ENCODE data around the gene GGA2. TPM values are rescaled to one million over a fixed set of nuclear protein-coding genes. Genes with fewer than 3 reads are reported as not detected.

Gene GGA2
- total and polyA plus RNA-seq, 8 donors, result 125 to 163 (median 142) TPM

GRCh38 chr16:23527961-23528643, 17.8 kb upstream of the GGA2 start:
- intact Hi-C loops (cut with DNase I), result no loop called here
- ATAC-seq (peak; percentile 12), DNase-seq (no peak)
- Histone ChIP-seq H3K27me3 (no peaks in the 10 kb centered on the region), H3K4me3 (no peak overlapping the region), H3K27ac (peak overlapping the region in 1 of 2 donors; percentile 53), H3K9me3 (no peaks in the 10 kb centered on the region), H3K36me3 (peaks cover 0 to 88% of the 10 kb centered on the region in 2 donors), H3K4me1 (peaks cover 0 to 10% of the 10 kb centered on the region in 2 donors)
- TF ChIP-seq CTCF (IDR thresholded peaks at IDR 0.05), result no peak

DNA sequence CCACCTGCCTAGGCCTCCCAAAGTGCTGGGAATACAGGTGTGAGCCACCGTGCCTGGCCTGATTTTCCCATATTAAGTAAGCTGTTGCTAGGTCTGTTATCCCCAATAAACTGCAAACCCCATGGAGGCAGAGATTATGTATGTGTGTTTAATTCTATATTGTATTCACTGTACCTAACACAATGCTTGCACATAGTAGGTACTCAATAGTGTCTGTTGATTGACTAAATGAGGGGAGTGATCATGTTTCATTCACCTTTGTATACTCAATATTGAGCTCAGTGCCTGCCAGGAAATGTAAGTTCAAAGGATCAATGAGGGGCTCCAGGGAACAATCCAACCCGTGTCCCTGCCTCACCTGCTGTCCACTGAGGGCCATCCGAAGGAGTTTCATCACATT, 14.6 kb upstream of the GGA2 start:
- DNase-seq, result no peak
- H3K27me3 ChIP-seq, result no peaks in the 10 kb centered on the region
- peaks cover 0 to 21% of the 10 kb centered on the region in 2 donors for H3K4me1 ChIP-seq
- no peak for TF ChIP-seq CTCF (IDR thresholded peaks at IDR 0.05)
- H3K27ac ChIP-seq, result no peak overlapping the region
- no peaks in the 10 kb centered on the region for H3K9me3 ChIP-seq
- intact Hi-C loops (cut with DNase I), result no loop called here
- no peak for ATAC-seq
- no peak overlapping the region for H3K4me3 ChIP-seq
- H3K36me3 ChIP-seq, result peaks cover 0 to 66% of the 10 kb centered on the region in 2 donors

DNA sequence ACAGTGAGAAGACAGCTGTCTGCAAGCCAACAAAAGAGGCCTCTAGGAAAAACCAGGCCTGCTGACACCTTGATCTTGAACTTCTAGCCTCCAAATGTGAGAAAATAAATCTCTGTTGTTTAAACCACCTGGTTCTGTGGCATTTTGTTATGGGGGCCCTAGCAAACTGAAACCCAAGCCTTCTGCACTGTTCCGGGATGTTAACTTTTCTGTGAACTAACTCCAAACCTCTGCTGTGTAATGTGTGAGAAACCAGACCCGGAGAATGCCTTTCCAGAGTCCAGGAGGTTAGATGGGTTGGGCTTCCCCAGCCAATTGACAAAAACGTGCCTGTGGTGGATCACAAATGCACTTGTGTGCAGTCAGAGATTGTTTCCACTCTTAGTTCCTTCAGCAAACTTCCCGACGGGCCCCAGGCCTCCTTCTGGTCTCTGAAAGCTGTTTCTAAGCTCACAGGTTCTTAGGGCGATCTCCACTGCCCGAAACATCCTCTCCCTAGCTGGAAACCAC, 13.6 kb upstream of the GGA2 start:
- Histone ChIP-seq H3K4me1 (peaks cover 0 to 26% of the 10 kb centered on the region in 2 donors), H3K36me3 (peaks cover 0 to 63% of the 10 kb centered on the region in 2 donors), H3K27ac (peak overlapping the region; percentile 17 to 61), H3K27me3 (no peaks in the 10 kb centered on the region), H3K9me3 (no peaks in the 10 kb centered on the region), H3K4me3 (no peak overlapping the region)
- ATAC-seq, result no peak
- no peak for TF ChIP-seq CTCF (IDR thresholded peaks at IDR 0.05)
- intact Hi-C loops (cut with DNase I), result no loop called here
- DNase-seq, result no peak

- Histone ChIP-seq H3K27me3 (no peaks in the 10 kb centered on the region), H3K9me3 (no peaks in the 10 kb centered on the region), H3K4me3 (no peak overlapping the region), H3K36me3 (peaks cover 0 to 57% of the 10 kb centered on the region in 2 donors), H3K4me1 (peaks cover 0 to 24% of the 10 kb centered on the region in 2 donors), H3K27ac (peak overlapping the region; percentile 17 to 61)
- intact Hi-C loops (cut with DNase I), result no loop called here
- DNase-seq (no peak), ATAC-seq (peak; percentile 19)
- TF ChIP-seq CTCF (IDR thresholded peaks at IDR 0.05), result no peak
These were observed 13.0 kb upstream of the GGA2 start for GRCh38 chr16:23523321-23523720.

DNA sequence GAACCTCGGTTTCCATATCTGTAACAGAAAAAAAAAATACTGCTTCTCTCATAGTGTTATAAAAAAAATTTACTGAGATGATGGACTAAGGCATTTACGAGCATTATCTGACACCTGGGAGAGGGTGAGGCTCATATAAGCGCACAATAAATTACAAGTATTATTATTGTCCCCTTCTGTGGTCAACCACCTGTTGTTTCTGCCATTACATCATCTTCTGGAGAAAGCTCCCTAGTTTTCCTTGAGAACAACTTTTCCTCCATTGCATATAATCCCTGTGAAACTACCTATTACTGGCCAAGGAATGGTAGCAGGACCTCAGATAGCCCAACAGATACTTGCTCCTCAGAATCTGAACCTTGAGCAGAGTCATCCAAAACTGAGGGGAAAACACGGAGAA, 11.7 kb upstream of the GGA2 start:
- TF ChIP-seq CTCF (IDR thresholded peaks at IDR 0.05), result no peak
- Histone ChIP-seq H3K27me3 (no peaks in the 10 kb centered on the region), H3K9me3 (no peaks in the 10 kb centered on the region), H3K27ac (no peak overlapping the region), H3K36me3 (peaks cover 0 to 45% of the 10 kb centered on the region in 2 donors), H3K4me1 (peaks cover 0 to 28% of the 10 kb centered on the region in 2 donors), H3K4me3 (no peak overlapping the region)
- DNase-seq (no peak), ATAC-seq (no peak)
- intact Hi-C loops (cut with DNase I), result no loop called here
